GM23338 (cell line): ENCODE measurements around the gene GLRB. TPM values are rescaled to one million over a fixed set of nuclear protein-coding genes. Genes with fewer than 3 reads are reported as not detected.

ENCODE experiments used
- ATAC-seq: fragments of 200-7000 bp; cut with Tn5 transposase; 3 replicates; pipeline ENCODE4 v1.9.1; 2020
- DNase-seq: peaks from one replicate; pipeline ENCODE4 v3.0.0-alpha.2; 2015; ENCODE audit warnings: low spot score
- H2AFZ ChIP-seq: fragments of 200-600 bp; sonication (generic); 2 replicates; pipeline ENCODE4 v1.8.0; 2016; ENCODE audit warnings: antibody characterized with exemption, mild to moderate bottlenecking, moderate library complexity
- H3F3A ChIP-seq: fragments of 200-600 bp; sonication (generic); replicated peaks from 2 replicates; pipeline ENCODE4 v1.8.0; 2017; ENCODE audit warnings: antibody characterized with exemption, mixed run types, low read depth
- H3K27ac ChIP-seq: fragments of 200-600 bp; sonication (generic); 2 replicates; pipeline ENCODE4 v1.6.1; 2016; ENCODE audit warnings: low read depth
- H3K27me3 ChIP-seq: fragments of 200-600 bp; sonication (generic); 2 replicates; pipeline ENCODE4 v1.8.0; 2016; ENCODE audit warnings: mild to moderate bottlenecking, mixed run types, moderate library complexity; ENCODE audit not compliant: insufficient read depth
- H3K36me3 ChIP-seq: fragments of 200-600 bp; sonication (generic); 2 replicates; pipeline ENCODE4 v1.8.0; 2016; ENCODE audit warnings: mild to moderate bottlenecking; ENCODE audit not compliant: insufficient read depth
- H3K4me1 ChIP-seq: fragments of 200-600 bp; sonication (generic); 2 replicates; pipeline ENCODE4 v1.8.0; 2016; ENCODE audit warnings: mild to moderate bottlenecking, moderate library complexity; ENCODE audit not compliant: insufficient read depth
- H3K4me2 ChIP-seq: fragments of 200-600 bp; sonication (generic); 2 replicates; pipeline ENCODE4 v1.7.1; 2017; ENCODE audit warnings: mixed run types
- H3K4me3 ChIP-seq: fragments of 200-600 bp; sonication (generic); 2 replicates; pipeline ENCODE4 v1.6.1; 2016; ENCODE audit warnings: mixed run types
- H3K79me2 ChIP-seq: fragments of 200-600 bp; sonication (generic); replicated peaks from 2 replicates; pipeline ENCODE4 v1.8.0; 2017; ENCODE audit warnings: mild to moderate bottlenecking; ENCODE audit not compliant: insufficient read depth
- H3K9me2 ChIP-seq: fragments of 200-600 bp; sonication (generic); 2 replicates; pipeline ENCODE4 v1.8.0; 2017; ENCODE audit not compliant: insufficient read depth
- H4K20me1 ChIP-seq: fragments of 200-600 bp; sonication (generic); replicated peaks from 2 replicates; pipeline ENCODE4 v1.8.0; 2017; ENCODE audit warnings: mild to moderate bottlenecking; ENCODE audit not compliant: insufficient read depth
- H3K27ac Mint-ChIP-seq: 2 replicates; pipeline ENCODE4 v1.8.0; 2020; ENCODE audit warnings: inconsistent platforms, mild to moderate bottlenecking, moderate library complexity, mixed read lengths
- H3K27me3 Mint-ChIP-seq: 3 replicates; pipeline ENCODE4 v1.8.0; 2022; ENCODE audit warnings: low read depth, mild to moderate bottlenecking, moderate library complexity, mixed read lengths, inconsistent platforms; ENCODE audit not compliant: insufficient read depth, poor library complexity
- H3K36me3 Mint-ChIP-seq: 3 replicates; pipeline ENCODE4 v1.8.0; 2021; ENCODE audit warnings: low read depth, mild to moderate bottlenecking, inconsistent platforms, moderate library complexity, mixed read lengths
- H3K4me1 Mint-ChIP-seq: 3 replicates; pipeline ENCODE4 v1.8.0; 2020; ENCODE audit warnings: mild to moderate bottlenecking, inconsistent platforms, mixed read lengths
- H3K4me3 Mint-ChIP-seq: 3 replicates; pipeline ENCODE4 v1.8.0; 2021; ENCODE audit warnings: moderate library complexity, mild to moderate bottlenecking, inconsistent platforms, mixed read lengths
- H3K9me3 Mint-ChIP-seq: 3 replicates; pipeline ENCODE4 v1.8.0; 2020; ENCODE audit warnings: moderate library complexity, mild to moderate bottlenecking, inconsistent platforms, mixed read lengths
- CREB1 ChIP-seq: fragments of 250-450 bp; sonication (Bioruptor Pico); IDR thresholded peaks from 2 replicates; pipeline ENCODE4 v1.5.0; 2020; ENCODE audit warnings: low read depth, mild to moderate bottlenecking, moderate library complexity
- CTCF ChIP-seq, 2 experiments: fragments of 200-600 bp in 1 of 2; sonication (generic) in 1 of 2; conservative IDR thresholded peaks; 2 replicates each; pipeline versions ENCODE4 v1.5.1 to v1.6.1; 2016 to 2017; ENCODE audit warnings: antibody characterized with exemption in 2 of 2, low read depth in 2 of 2, mild to moderate bottlenecking in 2 of 2, moderate library complexity in 1 of 2
- EZH2 ChIP-seq: fragments of 200-600 bp; sonication (generic); IDR thresholded peaks from one replicate; pipeline ENCODE4 v1.8.0; 2017; ENCODE audit warnings: antibody characterized with exemption, mild to moderate bottlenecking, low read depth; ENCODE audit not compliant: unreplicated experiment
- JUNB ChIP-seq: IDR thresholded peaks from one replicate; pipeline ENCODE4 v1.6.1; 2016; ENCODE audit warnings: antibody characterized with exemption; ENCODE audit not compliant: unreplicated experiment
- POLR2AphosphoS5 ChIP-seq: IDR thresholded peaks from 2 replicates; pipeline ENCODE4 v1.6.1; 2016; ENCODE audit warnings: antibody characterized with exemption, low read depth
- ZNF114 ChIP-seq: fragments of 250-450 bp; sonication (Bioruptor Pico); IDR thresholded peaks from 2 replicates; pipeline ENCODE4 v1.5.0; 2020; ENCODE audit warnings: mild to moderate bottlenecking, moderate library complexity
- ZNF462 ChIP-seq: fragments of 250-450 bp; sonication (Bioruptor Pico); IDR thresholded peaks from 2 replicates; pipeline ENCODE4 v1.5.0; 2020; ENCODE audit warnings: mild to moderate bottlenecking, moderate library complexity
- polyA plus RNA-seq: library from polyadenylated mRNA; unstranded; fragments of >200 nt; fragmentation: Nextera tagmentation; extraction: Ambion mirVana; gene quantifications from 2 replicates; pipeline ENCODE4 v1.2.1, GENCODE V29; 2016
- total RNA-seq: library from RNA; depleted of rRNA; stranded (reverse); fragments of >200 nt; shearing (Covaris generic); gene quantifications from 2 replicates; pipeline ENCODE4 v1.2.3, GENCODE V29; 2014
- TF ChIP-seq, protein P1 (sequence below): IDR thresholded peaks from 2 replicates; pipeline ENCODE4 v1.6.1; 2016; ENCODE audit warnings: antibody characterized with exemption

Gene GLRB
- total and polyA plus RNA-seq, 2 experiments from 2014 or later: 1.0 to 1.3 TPM

DNA sequence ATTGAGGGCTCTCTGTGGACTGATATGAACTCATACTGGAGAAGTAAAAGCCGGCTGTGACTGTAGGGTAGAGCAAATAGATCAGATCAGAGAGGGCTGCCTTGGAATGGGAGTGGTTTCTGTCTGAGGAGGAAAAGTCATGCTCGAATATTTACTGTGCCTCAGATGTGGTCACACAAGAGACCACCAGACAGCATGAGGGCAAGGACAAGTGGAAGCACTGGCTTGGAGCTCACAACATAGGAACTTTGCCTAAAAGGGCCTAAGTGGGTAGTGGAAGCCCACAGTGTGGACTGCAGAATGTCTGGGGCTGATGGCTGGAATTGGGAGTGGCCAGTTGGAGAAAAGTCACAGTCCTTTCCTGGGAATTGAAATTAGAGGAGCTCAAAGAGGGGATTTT, 19.8 kb downstream of the GLRB start:
- Mint-ChIP-seq H3K27me3 (peaks cover 1% of the 10 kb centered on the region), H3K27ac (no peak overlapping the region), H3K36me3 (no peaks in the 10 kb centered on the region), H3K4me3 (no peak overlapping the region), H3K9me3 (no peaks in the 10 kb centered on the region), H3K4me1 (no peaks in the 10 kb centered on the region)
- no peak overlapping the region for H3K4me2 ChIP-seq
- no peaks in the 10 kb centered on the region for H3F3A ChIP-seq
- H3K36me3 ChIP-seq: no peaks in the 10 kb centered on the region
- no peaks in the 10 kb centered on the region for H4K20me1 ChIP-seq
- H3K9me2 ChIP-seq: no peaks in the 10 kb centered on the region
- no peak overlapping the region for H3K4me3 ChIP-seq
- TF ChIP-seq, protein P1, sequence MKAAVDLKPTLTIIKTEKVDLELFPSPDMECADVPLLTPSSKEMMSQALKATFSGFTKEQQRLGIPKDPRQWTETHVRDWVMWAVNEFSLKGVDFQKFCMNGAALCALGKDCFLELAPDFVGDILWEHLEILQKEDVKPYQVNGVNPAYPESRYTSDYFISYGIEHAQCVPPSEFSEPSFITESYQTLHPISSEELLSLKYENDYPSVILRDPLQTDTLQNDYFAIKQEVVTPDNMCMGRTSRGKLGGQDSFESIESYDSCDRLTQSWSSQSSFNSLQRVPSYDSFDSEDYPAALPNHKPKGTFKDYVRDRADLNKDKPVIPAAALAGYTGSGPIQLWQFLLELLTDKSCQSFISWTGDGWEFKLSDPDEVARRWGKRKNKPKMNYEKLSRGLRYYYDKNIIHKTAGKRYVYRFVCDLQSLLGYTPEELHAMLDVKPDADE: no peak
- TF ChIP-seq CTCF (conservative IDR thresholded peaks at IDR 0.05; ENCODE audit: low read depth in 2 of 2): no peak
- TF ChIP-seq CREB1 (CRISPR knock-in tag): no peak
- TF ChIP-seq ZNF462 (CRISPR knock-in tag): no peak
- no peak for TF ChIP-seq POLR2AphosphoS5
- TF ChIP-seq EZH2: no peak
- no peak for TF ChIP-seq ZNF114 (CRISPR knock-in tag)
- no peak for TF ChIP-seq JUNB
- no peak overlapping the region for H2AFZ ChIP-seq
- no peak for ATAC-seq
- H3K79me2 ChIP-seq: no peaks in the 10 kb centered on the region
- H3K27ac ChIP-seq: no peak overlapping the region
- no peaks in the 10 kb centered on the region for H3K4me1 ChIP-seq
- DNase-seq: no peak
- no peaks in the 10 kb centered on the region for H3K27me3 ChIP-seq
